Pancreas (tissue), 10 donors: ENCODE data around the gene JPH3. TPM values are rescaled to one million over a fixed set of nuclear protein-coding genes. Genes with fewer than 3 reads are reported as not detected.

Experiments
- ATAC-seq, 4 donors: fragments of 200-7000 bp; cut with Tn5 transposase; one replicate each; pipeline versions ENCODE4 v1.8.0 to v1.9.1; 2020; ENCODE audit warnings: mild to moderate bottlenecking in 4 of 4, moderate library complexity in 4 of 4
- DNase-seq, 6 donors: peaks; one replicate each; pipeline ENCODE4 v3.0.0-alpha.2; 2020
- FAIRE-seq: peaks from 2 replicates; lab custom pipeline; 2012; peaks lifted over from hg19 to GRCh38; lab: Jason Lieb, UNC
- H3K27ac ChIP-seq, 4 donors: fragments of 200-600 bp; sonication (generic); 1 replicate in 3 of 4; 2 replicates in 1 of 4; pipeline versions ENCODE4 v1.5.0 to v1.8.0; 2020
- H3K27me3 ChIP-seq, 4 donors: fragments of 200-600 bp; one replicate each; pipeline ENCODE4 v1.8.0; 2021
- H3K36me3 ChIP-seq, 3 donors: fragments of 200-600 bp; sonication (generic) in 1 of 3; one replicate each; pipeline versions ENCODE4 v1.5.0 to v1.8.0; 2020 to 2021
- H3K4me1 ChIP-seq, 3 donors: fragments of 200-600 bp; one replicate each; pipeline ENCODE4 v1.8.0; 2021
- H3K4me3 ChIP-seq, 4 donors: fragments of 200-600 bp; sonication (generic) in 2 of 4; one replicate each; pipeline versions ENCODE4 v1.5.0 to v1.8.0; 2020 to 2021
- H3K9me3 ChIP-seq, 4 donors: fragments of 200-600 bp; one replicate each; pipeline ENCODE4 v1.8.0; 2021
- WGBS, 2 donors: extraction: QIAGEN DNeasy Blood & Tissue Kit; methylation state at CpG; one replicate each; pipeline ENCODE4 v1.1.7; 2013; 5-methylcytosine and 5-hydroxymethylcytosine counted together
- intact Hi-C, 3 donors: fragments of 100-400 bp; cut with DNase I; formaldehyde crosslinking; loops; one replicate each; pipeline versions ENCODE4 v1.11.1 to v1.14.2; 2022
- polyA plus RNA-seq, 2 donors: library from polyadenylated mRNA; stranded (reverse); fragments of 200-250 nt; gene quantifications; one replicate each; pipeline ENCODE4 v1.2.3, GENCODE V29; 2013
- total RNA-seq, 6 donors: library from RNA; stranded (reverse); fragmentation: NEBNext Ultra II Directional in 4 of 6; extraction: Animal tissue kit (Norgen Biotek cat#: 25700) in 4 of 6; gene quantifications; one replicate each; pipeline versions ENCODE4 v1.2.1 to v1.2.4, GENCODE V29; 2021 to 2023
- TF ChIP-seq, protein P1 (sequence below), 4 donors: fragments of 200-600 bp; sonication (generic) in 3 of 4; IDR thresholded peaks; one replicate each; pipeline versions ENCODE4 v1.5.0 to v1.8.0; 2021; ENCODE audit warnings: antibody characterized with exemption in 4 of 4
- donor health status: healthy with polysubstance abuse.
- donor health status: DM: no; HTN: no; CAD: no; lungs with moderate emphysema.
- donor health status: DM: no; HTN: no; CAD: no.
- donor health status: control.
- donor health status: control.
- donor health status: Bipolar disorder and iron deficiency.
- donor health status: DM: yes; HTN: yes; CAD: no.
- donor health status: DM: no; HTN: no; CAD: no.
- donor health status: DM: no; HTN: no; CAD: no.
- donor health status: DM: yes; HTN: yes; CAD: no.

JPH3 gene
- total and polyA plus RNA-seq, 8 donors, result 0.09 to 1.9 (median 0.41) TPM

DNA sequence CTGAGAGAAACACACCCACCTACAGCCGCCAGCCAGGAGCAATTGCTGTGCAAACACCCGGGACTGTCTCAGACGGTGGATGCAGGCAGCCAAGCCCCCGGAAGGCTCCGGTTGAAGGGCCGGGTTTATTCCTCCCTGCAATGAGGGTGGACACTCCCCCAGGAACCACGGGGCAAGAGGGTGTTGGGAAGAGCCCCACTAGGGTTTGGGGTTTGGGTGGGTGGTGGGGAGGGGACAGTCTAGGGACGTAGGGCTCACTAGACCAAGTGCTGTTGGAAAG lies 19.2 kb downstream of the JPH3 start:
- 22 to 25% methylated on average over 8 of the region's 8 CpGs for WGBS, 2 donors
- Histone ChIP-seq H3K27ac (no peak overlapping the region), H3K4me3 (no peak overlapping the region), H3K9me3 (no peaks in the 10 kb centered on the region), H3K27me3 (no peaks in the 10 kb centered on the region), H3K4me1 (no peaks in the 10 kb centered on the region), H3K36me3 (no peaks in the 10 kb centered on the region)
- TF ChIP-seq, protein P1, sequence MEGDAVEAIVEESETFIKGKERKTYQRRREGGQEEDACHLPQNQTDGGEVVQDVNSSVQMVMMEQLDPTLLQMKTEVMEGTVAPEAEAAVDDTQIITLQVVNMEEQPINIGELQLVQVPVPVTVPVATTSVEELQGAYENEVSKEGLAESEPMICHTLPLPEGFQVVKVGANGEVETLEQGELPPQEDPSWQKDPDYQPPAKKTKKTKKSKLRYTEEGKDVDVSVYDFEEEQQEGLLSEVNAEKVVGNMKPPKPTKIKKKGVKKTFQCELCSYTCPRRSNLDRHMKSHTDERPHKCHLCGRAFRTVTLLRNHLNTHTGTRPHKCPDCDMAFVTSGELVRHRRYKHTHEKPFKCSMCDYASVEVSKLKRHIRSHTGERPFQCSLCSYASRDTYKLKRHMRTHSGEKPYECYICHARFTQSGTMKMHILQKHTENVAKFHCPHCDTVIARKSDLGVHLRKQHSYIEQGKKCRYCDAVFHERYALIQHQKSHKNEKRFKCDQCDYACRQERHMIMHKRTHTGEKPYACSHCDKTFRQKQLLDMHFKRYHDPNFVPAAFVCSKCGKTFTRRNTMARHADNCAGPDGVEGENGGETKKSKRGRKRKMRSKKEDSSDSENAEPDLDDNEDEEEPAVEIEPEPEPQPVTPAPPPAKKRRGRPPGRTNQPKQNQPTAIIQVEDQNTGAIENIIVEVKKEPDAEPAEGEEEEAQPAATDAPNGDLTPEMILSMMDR (IDR thresholded peaks at IDR 0.05), result no peak
- DNase-seq (no peak), FAIRE-seq (no peak), ATAC-seq (no peak)
- intact Hi-C loops, result no loop called here

DNA sequence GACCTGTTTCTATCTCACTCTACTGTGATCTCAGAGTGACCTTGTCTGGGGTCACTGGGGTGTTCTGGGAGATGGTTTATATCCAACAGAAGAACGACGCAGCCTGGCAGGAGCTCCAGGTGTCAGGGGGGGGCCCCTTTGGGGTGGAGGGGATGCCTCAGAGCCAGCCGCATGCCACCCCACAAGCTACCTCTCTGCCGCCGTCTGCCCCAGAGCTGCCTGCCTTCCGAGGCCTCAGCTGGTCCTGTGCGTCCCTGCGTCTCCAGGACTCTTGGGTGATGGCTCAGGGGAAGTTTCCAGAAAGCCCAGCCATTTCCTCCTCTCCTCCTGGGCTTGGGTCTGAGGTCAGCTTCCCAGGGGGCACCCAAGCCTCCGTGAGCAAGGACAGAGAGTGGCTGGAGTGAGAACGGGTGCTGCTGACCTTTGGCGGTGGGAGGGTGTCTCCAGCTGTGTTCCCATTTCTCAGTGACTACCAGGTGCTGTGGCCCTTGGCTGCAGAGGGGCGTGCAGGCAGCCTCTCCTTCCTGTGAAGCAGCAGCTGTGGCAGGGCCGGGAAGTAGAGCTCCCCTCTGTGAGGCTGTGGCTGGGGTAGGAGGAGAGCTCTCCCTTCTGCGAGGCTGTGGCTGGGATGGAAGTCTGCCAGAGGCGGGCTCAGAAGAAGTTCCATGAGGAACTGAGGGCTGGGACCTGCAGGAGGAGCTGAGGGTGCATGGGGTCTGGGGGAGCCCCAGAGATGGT lies 19.8 kb downstream of the JPH3 start:
- Histone ChIP-seq H3K27me3 (no peaks in the 10 kb centered on the region), H3K36me3 (no peaks in the 10 kb centered on the region), H3K4me1 (no peaks in the 10 kb centered on the region), H3K4me3 (no peak overlapping the region), H3K27ac (no peak overlapping the region), H3K9me3 (no peaks in the 10 kb centered on the region)
- no peak for ATAC-seq
- TF ChIP-seq, protein P1 (IDR thresholded peaks at IDR 0.05), result no peak
- FAIRE-seq, result no peak
- intact Hi-C loops, result no loop called here
- WGBS, 2 donors, result 37 to 48% methylated on average over 13 to 15 of the region's 15 CpGs
- no peak for DNase-seq

GRCh38 chr16:87622756-87623319 lies 20.5 kb downstream of the JPH3 start:
- no peak overlapping the region for H3K27ac ChIP-seq
- no peaks in the 10 kb centered on the region for H3K27me3 ChIP-seq
- 64 to 68% methylated on average over 10 of the region's 10 CpGs for WGBS, 2 donors
- TF ChIP-seq, protein P1 (IDR thresholded peaks at IDR 0.05), result no peak
- no peaks in the 10 kb centered on the region for H3K9me3 ChIP-seq
- intact Hi-C loops, result no loop called here
- no peaks in the 10 kb centered on the region for H3K36me3 ChIP-seq
- ATAC-seq (no peak), DNase-seq (no peak), FAIRE-seq (no peak)
- H3K4me3 ChIP-seq, result no peak overlapping the region
- H3K4me1 ChIP-seq, result no peaks in the 10 kb centered on the region

GRCh38 chr16:87625241-87625797 lies 23.0 kb downstream of the JPH3 start:
- Histone ChIP-seq H3K9me3 (no peaks in the 10 kb centered on the region), H3K4me3 (no peak overlapping the region), H3K4me1 (no peaks in the 10 kb centered on the region), H3K27ac (no peak overlapping the region), H3K27me3 (no peaks in the 10 kb centered on the region), H3K36me3 (no peaks in the 10 kb centered on the region)
- intact Hi-C loops, result no loop called here
- TF ChIP-seq, protein P1 (IDR thresholded peaks at IDR 0.05), result no peak
- WGBS, 2 donors, result 55 to 64% methylated on average over 13 of the region's 13 CpGs
- no peak for ATAC-seq
- FAIRE-seq, result no peak
- DNase-seq, result no peak

DNA sequence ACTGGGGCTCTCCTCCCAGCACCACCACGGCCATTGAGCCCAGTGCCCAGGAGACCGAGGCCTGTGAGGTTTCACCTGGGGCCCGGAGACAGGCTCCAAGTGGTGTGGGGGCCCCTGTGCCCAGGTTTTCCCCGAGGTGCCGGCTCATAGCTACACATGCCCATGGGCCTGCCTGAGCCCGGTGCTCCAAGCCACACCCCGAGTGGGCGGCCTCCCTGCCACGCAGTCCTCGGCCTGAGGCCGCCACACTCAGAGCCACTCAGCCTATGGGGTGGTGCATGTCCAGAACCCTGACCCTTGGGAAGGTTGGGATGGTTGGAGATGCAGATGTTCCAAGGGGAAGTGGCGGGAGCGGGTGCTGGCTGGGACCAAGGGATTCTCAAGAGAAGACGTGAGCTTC lies 24.1 kb downstream of the JPH3 start:
- no peak for ATAC-seq
- H3K4me1 ChIP-seq, result no peaks in the 10 kb centered on the region
- intact Hi-C loops, result no loop called here

More for the DNA sequence above, 24.1 kb downstream of the JPH3 start:
- DNase-seq, result no peak
- no peaks in the 10 kb centered on the region for H3K36me3 ChIP-seq
- no peak overlapping the region for H3K27ac ChIP-seq
- H3K9me3 ChIP-seq, result no peaks in the 10 kb centered on the region
- H3K4me3 ChIP-seq, result no peak overlapping the region
- FAIRE-seq, result no peak
- TF ChIP-seq, protein P1 (IDR thresholded peaks at IDR 0.05), result no peak
- WGBS, 2 donors, result 61 to 71% methylated on average over 14 of the region's 14 CpGs
- no peaks in the 10 kb centered on the region for H3K27me3 ChIP-seq
